AG04449 (cell line): Measurements from ENCODE around the gene NFIA.

Source experiments
- CTCF ChIA-PET: fragments of 350-600 bp; formaldehyde crosslinking; extraction: SDS; loops from one replicate; lab custom pipeline; 2021; ENCODE audit warnings: antibody characterized with exemption; lab: Yijun Ruan, JAX
- POLR2A ChIA-PET: fragments of 400-600, 350-600 bp; formaldehyde crosslinking; extraction: SDS; loops from one replicate; lab custom pipeline; 2020; ENCODE audit warnings: antibody characterized with exemption, inconsistent platforms; lab: Yijun Ruan, JAX
- DNase-seq: peaks from one replicate; pipeline ENCODE4 v3.0.0-alpha.2; 2010; ENCODE audit warnings: low read depth, low spot score
- H3K4me3 ChIP-seq: 2 replicates; pipeline ENCODE4 v1.5.1; 2011; ENCODE audit warnings: low read depth, mild to moderate bottlenecking, control low read depth, low read length
- TF ChIP-seq, protein P1 (sequence below): IDR thresholded peaks from one replicate; pipeline ENCODE4 v1.5.1; 2011; ENCODE audit warnings: mild to moderate bottlenecking, moderate library complexity, low read length, control low read depth, inconsistent platforms; ENCODE audit not compliant: insufficient read depth; ENCODE audit errors: missing control alignments

The NFIA gene

DNA sequence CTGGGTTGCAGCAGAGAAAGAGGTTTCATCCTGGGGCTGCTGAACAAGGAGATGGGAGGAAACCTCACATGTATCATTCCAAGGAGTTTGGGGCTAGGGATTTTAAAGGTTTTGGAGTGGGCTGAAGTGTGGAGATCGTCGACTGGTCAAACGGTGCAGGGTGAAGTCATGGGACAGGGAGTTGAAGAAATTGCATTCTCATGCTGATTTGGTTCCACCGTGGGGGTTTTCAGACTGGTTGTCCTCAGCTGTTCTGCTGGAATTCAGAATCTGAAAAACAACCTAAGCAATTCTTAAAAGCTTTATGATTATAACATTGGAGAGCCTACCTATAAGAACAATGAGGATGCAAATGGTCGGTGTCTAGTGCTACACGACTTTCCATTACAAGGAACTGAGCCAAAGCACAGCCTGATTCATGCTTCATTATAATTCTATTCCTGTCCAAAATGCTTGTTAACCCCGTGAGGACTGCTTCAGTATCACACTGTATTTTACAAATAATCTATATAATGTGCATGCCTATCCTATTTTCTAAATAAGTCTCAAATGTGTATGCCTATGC is 399.9 kb downstream of the NFIA start:
- POLR2A ChIA-PET, result no interaction called here
- no peak overlapping the region for H3K4me3 ChIP-seq
- DNase-seq, result no peak
- CTCF ChIA-PET, result no interaction called here
- TF ChIP-seq, protein P1, sequence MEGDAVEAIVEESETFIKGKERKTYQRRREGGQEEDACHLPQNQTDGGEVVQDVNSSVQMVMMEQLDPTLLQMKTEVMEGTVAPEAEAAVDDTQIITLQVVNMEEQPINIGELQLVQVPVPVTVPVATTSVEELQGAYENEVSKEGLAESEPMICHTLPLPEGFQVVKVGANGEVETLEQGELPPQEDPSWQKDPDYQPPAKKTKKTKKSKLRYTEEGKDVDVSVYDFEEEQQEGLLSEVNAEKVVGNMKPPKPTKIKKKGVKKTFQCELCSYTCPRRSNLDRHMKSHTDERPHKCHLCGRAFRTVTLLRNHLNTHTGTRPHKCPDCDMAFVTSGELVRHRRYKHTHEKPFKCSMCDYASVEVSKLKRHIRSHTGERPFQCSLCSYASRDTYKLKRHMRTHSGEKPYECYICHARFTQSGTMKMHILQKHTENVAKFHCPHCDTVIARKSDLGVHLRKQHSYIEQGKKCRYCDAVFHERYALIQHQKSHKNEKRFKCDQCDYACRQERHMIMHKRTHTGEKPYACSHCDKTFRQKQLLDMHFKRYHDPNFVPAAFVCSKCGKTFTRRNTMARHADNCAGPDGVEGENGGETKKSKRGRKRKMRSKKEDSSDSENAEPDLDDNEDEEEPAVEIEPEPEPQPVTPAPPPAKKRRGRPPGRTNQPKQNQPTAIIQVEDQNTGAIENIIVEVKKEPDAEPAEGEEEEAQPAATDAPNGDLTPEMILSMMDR, result no peak

DNA sequence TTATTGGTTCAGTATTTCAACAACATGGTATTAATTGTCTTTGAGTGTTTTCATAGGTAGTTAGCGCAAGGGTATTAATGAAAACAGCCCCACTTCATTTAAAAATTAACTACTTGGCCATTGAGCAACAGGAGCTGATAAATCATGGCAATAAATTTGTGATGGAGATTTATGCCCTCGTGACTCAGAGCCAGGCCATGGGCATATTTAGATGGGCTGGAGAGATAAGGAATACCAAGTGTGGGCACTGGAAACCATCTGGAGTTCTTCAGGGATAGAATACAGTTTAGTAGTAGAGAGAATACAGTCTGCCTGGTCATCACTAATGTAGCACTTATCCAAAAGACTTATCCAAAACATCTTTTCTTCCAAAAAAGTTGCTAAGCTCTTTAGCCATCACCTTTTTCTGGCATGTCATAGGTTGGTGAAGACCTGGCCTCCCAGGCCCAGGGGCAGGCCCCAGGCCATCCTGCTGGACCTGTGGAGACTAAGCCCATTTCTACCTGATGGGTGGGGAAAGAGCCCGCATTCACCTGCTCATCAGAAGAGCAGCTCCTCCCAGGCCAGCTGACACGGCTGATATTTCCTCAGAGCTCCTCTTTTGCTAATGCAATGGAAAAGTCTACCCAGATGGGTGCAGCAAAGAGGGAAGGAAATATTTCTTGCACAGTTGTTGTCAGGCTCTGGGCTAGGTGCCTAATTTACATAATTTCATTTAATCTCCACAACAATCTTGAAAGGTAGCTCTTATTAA is 404.6 kb downstream of the NFIA start:
- DNase-seq, result no peak
- TF ChIP-seq, protein P1, result no peak
- H3K4me3 ChIP-seq, result no peak overlapping the region
- ChIA-PET POLR2A (no interaction called here), CTCF (no interaction called here)

DNA sequence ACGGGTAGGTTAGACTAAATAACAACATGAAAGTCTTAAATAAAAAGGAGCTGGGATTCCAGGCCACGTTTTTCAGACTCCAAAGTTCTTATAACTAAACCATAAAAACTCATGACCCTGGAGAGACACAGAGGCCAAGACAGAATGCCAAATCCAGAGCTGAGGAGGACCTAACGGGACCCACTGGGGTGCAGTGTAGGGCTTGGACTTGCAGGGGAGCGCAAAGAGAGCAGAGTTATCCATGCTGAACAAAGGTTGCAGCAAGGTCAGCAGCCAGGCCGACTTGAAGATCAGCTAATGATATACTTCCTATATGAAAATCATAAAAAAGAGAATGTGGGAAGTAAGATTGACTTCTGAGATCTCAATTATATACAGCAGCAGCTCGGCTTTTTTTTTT is 405.4 kb downstream of the NFIA start:
- POLR2A ChIA-PET, result no interaction called here

DNA sequence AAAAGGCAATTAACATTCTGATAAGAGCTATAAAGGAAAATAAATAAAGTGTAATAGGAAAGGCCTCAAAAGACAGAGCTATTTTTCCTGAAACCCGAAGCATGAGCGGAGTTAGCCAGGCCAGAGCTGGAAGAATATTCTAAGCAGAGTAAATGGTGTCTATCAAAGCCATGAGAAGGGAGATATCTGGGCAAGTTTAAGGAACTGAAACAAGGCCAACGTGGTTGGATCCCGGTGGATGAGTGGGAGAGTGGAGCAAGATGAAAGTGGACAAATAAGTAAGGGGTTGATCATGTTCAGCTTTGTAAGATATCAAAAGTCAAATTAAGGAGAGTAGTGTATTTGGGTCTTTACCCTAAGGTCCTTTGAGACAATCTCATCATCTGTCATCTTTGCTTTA is 408.6 kb downstream of the NFIA start:
- DNase-seq, result no peak
- ChIA-PET CTCF (no interaction called here), POLR2A (no interaction called here)
- H3K4me3 ChIP-seq, result no peak overlapping the region
- TF ChIP-seq, protein P1, result no peak

More for the DNA sequence above, 405.4 kb downstream of the NFIA start:
- no peak for DNase-seq
- no peak overlapping the region for H3K4me3 ChIP-seq
- CTCF ChIA-PET, result no interaction called here
- TF ChIP-seq, protein P1, result no peak

DNA sequence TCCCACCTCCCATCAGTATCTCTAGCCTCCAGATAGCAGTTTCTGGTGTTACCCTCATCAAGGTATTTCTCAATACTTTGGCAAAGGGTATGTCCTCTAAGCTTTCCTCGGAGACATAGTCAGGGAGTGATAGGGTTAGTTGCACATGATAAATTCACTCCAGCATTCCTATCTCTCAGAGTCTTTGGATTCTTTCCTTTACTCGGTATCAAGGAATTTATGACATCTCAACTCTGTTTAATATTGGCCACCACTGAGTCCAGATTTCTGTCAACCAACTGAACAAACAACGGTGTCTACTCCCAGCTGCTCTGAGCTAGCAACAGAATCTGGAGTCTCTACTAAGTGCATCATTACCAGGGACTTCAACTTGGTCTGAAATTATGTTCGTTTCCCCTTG is 409.1 kb downstream of the NFIA start:
- ChIA-PET POLR2A (no interaction called here), CTCF (no interaction called here)
- H3K4me3 ChIP-seq, result no peak overlapping the region
- TF ChIP-seq, protein P1, result no peak
- no peak for DNase-seq

DNA sequence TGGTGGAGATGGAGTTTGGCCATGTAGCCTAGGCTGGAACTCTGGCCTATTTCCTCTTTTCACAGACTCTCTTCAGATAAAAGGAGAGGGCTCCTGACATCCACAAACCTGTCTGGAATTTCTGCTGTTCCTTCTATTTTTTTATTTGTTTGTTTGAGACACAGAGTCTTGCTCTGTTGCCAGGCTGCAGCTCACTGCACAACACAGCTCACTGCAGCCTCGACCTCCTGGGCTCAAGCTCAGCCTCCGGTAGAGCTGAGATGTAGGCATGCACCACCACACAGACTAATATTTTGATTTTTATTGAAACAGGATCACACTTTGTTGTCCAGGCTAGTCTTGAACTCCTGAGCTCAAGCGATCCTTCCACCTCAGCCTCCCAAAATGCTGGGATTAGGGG is 411.6 kb downstream of the NFIA start:
- ChIA-PET POLR2A (no interaction called here), CTCF (no interaction called here)
- H3K4me3 ChIP-seq, result no peak overlapping the region
- TF ChIP-seq, protein P1, result no peak
- no peak for DNase-seq
